ENCODE results near the gene PRDM4. TPM values are rescaled to one million over a fixed set of nuclear protein-coding genes. Genes with fewer than 3 reads are reported as not detected.
"Not testable (repeated sequence)": the region's sequence is repeated elsewhere in the genome, so short reads cannot be mapped to it uniquely, and the experiment has no call there.

The PRDM4 gene
- total RNA-seq, 1 experiment from 2014 or later = 18.7 TPM

DNA sequence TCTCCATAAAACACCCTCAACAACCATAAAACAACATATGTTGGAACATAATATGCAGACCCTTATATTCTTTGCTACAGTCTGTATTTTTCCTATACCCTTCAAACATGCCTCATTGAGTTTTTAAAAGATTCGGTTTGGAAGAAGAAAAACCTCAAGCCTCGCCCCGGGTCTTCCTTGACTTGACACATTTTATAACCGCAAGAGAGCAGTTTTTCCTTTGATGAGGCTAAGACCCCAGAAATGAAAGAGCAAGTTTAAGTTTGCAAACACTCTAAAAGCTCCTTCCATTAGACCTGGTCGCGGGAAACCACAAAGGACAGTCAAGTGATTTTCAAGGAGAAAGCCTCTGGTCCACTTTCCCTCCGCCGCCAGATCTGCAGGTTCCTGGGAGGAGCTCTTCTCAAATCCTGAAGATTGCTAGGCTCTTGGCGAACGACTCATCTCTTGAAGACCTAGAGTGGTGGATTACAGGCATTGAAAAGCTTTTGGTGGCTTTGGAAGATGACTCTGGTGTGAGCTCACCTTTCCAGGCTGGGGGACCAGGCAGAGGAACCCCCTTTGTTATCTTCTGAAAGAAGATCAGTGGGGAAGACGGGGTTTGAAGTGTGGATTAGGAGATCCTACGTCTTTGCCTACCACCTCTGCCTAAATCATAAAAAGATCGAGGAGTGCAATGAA lies 13.6 kb upstream of the PRDM4 start, which contains the start of gene ASCL4:
TSS of gene ASCL4 (plus strand) at position 356 of the 681 bp plus-strand sequence. CDS start 515 bp downstream, outside the sequence.
- DNase-seq (ENCODE audit: low read depth) = no peak

DNA sequence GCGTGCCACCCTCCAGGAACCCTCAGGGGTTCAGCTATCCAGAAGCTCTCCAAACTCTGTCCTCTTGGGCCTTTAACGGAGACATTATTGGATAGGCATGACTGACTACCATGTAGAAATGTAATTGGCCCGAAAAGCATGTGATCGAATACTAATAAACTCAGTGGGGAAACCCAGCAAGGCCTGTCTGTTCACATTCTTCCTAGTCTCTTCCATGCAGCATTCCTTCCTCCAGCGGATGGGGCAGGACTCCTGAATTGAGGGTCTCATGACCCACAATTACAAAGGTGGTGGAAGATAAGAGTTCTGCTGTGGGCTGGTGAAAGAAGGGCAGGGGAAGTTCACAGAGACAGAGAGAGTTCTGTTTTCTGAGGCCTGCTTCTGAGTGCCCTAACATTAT lies 6.5 kb upstream of the PRDM4 start:
- no peak for DNase-seq (ENCODE audit: low read depth)

- no peak for DNase-seq (ENCODE audit: low read depth)
Measured at GRCh38 chr12:107765316-107765715, 4.4 kb upstream of the PRDM4 start.

DNA sequence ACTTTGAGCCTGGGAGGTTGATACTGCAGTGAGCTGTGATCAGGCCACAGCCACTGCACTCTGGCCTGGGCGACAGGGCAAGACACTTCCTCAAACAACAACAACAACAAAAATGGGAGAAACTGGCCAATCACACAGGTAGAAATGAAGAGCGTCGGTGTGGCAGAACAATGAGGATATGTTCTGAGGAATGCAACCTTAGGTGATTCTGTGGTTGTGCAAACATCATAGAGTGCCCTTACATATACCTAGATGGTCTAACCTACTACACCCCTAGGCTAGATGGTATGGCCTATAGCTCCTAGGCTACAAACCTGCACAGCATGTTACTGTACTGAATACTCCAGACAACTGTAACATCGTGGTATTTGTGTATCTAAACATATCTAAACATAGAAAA lies 3.7 kb upstream of the PRDM4 start:
- no peak for DNase-seq (ENCODE audit: low read depth)

DNA sequence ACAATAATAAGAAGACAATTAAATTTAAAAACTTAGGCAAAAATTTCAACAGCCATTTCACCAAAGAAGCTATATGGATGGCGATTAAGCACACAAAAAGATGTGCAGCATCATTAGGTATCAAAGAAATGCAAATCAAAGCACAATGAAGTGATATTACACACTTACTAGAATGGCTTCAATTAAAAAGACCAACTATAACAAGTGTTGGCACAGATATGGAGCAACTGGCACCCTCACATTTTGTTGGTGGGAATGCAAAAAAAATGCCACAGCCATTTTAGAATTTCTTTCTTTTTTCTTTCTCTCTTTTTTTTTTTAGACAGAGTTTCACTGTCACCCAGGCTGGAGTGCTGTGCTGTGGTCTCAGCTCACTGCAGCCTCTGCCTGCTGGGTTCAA lies 1.9 kb upstream of the PRDM4 start:
- DNase-seq (ENCODE audit: low read depth) = no peak

DNA sequence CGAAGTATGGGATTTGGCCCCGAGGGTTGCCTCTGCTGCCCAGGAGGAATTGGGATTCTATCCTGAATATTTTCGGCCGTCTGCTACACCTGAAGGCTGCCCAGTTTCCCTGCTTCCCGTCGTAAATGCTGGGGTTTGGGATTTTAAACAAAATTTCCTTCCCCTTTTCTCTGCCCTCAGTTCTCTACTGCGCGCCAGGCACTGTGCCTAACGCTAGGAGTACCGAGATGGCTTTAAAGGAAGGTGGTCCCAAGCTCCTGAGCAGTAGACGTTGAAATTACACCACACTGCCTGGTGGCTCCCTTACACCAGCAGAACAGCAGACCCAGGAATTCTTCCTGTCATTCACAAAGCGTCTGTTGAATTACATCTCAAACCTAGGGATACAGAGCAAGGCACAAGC lies 566 bp upstream of the PRDM4 start:
- no peak for DNase-seq (ENCODE audit: low read depth)

DNA sequence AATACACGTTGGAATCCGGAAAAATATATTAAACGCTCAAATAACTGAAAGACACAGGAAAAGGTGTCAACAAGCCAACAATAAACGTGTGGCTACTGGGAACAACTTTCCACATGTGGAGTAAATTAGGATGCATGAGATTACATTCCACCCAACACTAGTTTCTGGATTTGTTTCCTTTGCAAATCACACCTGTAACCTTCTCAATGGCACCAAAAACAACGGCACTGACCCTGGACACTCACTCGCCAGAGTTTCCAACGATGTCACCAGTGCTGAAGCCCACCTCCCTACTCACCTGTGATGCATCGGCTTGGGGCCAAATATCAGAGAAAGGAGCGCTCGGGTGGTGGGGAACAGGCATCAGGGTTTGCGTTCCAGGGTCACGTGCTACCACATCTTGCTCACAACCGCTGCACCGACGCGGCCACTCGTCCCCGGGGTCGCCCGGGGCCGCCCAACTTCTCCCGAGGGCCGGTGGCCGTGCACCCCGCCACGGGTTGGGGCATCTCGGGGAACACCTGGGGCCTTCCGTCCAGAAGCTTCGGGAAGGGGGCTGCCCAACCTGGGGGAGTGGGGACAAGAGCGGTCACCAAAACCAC lies 629 bp downstream of the PRDM4 start:
- peak; percentile 8 for DNase-seq (ENCODE audit: low read depth)

GRCh38 chr12:107759410-107759809 lies 1.5 kb downstream of the PRDM4 start:
- peak; percentile 68 for DNase-seq (ENCODE audit: low read depth)

GRCh38 chr12:107749083-107749482 lies 11.9 kb downstream of the PRDM4 start:
- peak; percentile 8 for DNase-seq (ENCODE audit: low read depth)

- peak; percentile 59 for DNase-seq (ENCODE audit: low read depth)
Measured at GRCh38 chr12:107748472-107748871, 12.5 kb downstream of the PRDM4 start.

DNA sequence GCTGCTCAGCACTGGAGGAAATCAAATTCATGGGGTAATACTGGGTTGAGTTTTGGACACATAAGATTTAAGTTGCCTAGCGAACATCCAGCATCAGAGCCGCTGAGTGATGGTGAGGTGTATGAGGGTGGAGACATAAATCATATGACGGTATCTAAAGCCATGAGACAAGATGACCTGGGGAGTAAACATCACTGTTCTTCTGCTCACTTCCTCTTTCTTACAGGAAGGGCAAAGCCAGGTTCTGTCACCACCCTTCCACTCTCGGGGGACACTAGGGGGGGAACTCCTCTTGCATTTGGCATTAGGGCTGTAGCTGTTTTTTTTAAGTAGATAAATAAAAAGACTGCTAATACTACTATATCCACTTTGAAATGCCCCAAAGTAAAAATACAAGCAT lies 24.0 kb downstream of the PRDM4 start:
- DNase-seq (ENCODE audit: low read depth) = no peak

DNA sequence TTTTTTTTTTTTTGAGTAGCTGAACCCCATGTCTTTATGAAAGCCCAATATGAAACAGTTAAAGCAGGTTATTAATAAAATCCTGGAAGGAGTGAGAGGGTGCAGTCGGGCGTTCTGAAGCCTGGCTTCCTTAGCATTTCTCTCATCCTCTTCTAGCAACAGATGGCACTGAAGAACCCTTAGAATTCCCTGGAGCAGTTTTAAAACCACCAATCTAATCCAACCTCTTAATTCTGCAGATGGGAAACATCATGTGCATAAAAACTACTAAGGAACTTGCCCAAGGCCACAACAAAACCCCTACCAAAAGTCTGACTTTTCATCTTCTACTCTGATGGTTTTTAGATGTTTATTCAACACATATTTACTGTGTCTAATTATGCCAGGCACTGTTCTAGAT lies 25.2 kb downstream of the PRDM4 start:
- DNase-seq (ENCODE audit: low read depth) = no peak

DNA sequence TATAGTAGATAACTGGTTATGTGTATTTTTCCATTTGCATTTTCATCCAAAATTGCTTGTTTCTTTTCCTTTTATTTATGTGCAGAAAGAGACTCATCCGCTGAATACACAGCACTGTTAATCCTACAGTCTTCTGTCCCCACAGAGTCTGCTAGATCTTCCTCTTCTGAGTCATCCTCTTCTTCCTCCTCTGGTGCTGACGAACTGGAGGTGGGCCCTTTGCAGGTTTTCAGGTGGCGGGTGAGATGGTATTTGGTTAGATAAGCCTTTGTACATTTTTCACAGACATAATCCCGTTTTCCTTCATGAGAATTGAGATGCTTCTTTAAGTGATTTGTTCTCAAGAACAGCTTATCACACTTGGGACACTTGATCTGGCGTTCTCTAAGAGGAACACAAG lies 26.8 kb downstream of the PRDM4 start:
- no peak for DNase-seq (ENCODE audit: low read depth)

- no peak for DNase-seq (ENCODE audit: low read depth)
Measured at GRCh38 chr12:107732365-107732764, 28.6 kb downstream of the PRDM4 start.

GRCh38 chr12:107731366-107731765 lies 29.6 kb downstream of the PRDM4 start:
- no peak for DNase-seq (ENCODE audit: low read depth)

DNA sequence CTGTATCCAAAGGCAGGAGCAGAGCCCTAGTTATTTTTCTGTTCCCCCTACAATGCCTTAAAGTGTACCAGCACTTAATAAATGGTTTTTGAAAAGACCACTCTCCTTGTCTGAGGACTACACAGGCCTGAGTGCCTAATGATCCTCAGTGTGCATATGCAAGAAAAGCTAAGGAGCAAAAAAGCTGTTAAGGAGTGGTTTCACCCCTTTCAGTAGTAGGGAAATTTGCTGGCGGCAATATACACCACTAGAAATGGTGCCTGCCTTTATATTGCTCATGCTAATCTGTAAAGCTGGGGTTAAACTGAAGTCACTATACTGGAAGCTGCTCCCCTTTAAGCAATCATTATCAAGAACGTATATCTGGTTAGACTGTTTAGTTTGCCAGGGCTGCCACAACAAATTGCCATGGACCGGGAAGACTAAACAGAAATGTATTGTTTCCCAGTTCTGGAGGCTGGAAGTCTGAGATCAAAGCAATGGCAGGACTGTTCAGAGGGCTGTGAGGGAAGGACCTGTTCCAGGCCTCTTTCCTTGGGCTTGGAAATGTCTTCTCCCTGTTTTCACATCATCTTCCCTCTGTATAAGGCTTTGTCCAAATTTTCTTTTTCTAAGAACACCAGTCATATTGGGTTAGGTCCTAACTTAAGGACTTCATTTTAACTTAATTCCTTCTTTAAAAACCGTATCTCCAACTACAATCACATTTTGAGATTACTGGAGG lies 30.2 kb downstream of the PRDM4 start:
- DNase-seq (ENCODE audit: low read depth) = no peak

- not testable (repeated sequence) for DNase-seq (ENCODE audit: low read depth)
Measured at GRCh38 chr12:107727742-107728141, 33.2 kb downstream of the PRDM4 start.

DNA sequence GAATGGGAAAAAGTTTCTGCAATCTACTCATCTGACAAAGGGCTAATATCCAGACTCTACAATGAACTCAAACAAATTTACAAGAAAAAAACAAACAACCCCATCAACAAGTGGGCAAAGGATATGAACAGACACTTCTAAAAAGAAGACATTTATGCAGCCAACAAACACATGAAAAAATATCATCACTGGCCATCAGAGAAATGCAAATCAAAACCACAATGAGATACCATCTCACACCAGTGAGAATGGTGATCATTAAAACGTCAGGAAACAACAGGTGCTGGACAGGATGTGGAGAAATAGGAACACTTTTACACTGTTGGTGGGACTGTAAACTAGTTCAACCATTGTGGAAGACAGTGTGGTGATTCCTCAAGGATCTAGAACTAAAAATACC lies 33.6 kb downstream of the PRDM4 start:
- DNase-seq (ENCODE audit: low read depth) = not testable (repeated sequence)

DNA sequence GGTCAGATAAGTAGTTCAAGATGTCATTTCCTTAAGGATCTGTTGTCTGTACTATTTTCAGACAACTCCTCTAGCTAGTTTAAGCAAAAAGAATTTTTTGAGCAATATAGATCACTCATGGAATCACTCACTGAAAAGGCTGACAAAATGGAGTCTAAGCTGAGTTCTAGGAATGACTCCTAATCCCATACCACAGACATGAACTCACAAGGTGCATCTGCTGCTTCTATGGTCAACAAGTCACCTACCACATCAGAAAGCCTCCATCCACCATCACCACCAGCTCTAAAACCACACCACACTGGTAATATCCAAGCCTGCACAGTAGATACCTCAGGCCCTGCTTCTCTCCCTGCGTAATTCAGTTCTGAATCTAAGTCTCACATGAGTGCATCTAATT lies 42.3 kb downstream of the PRDM4 start:
- no peak for DNase-seq (ENCODE audit: low read depth)

GRCh38 chr12:107715780-107716179 lies 45.2 kb downstream of the PRDM4 start:
- DNase-seq (ENCODE audit: low read depth) = no peak

DNA sequence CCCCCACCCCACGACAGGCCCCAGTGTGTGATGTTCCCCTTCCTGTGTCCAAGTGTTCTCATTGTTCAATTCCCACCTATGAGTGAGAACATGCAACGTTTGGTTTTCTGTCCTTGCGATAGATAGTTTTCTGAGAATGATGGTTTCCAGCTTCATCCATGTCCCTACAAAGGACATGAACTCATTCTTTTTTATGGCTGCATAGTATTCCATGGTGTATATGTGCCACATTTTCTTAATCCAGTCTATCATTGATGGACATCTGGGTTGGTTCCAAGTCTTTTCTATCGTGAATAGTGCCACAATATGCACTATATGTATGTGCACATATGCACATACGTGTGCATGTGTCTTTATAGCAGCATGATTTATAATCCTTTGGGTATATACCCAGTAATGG lies 55.4 kb downstream of the PRDM4 start:
- not testable (repeated sequence) for DNase-seq (ENCODE audit: low read depth)

GRCh38 chr12:107704041-107704440 lies 56.9 kb downstream of the PRDM4 start:
- DNase-seq (ENCODE audit: low read depth) = no peak

GRCh38 chr12:107702106-107702505 lies 58.8 kb downstream of the PRDM4 start:
- DNase-seq (ENCODE audit: low read depth) = no peak

Measured in RPMI7951 (cell line).